Measurements from ENCODE around the gene DCX. TPM values are rescaled to one million over a fixed set of nuclear protein-coding genes. Genes with fewer than 3 reads are reported as not detected.

DCX gene
- polyA plus RNA-seq, 1 donor (not counting 4 experiments of a cell fraction or from before 2014, with no cell fraction given) = not detected

GRCh38 chrX:111284631-111285293 is 127.2 kb downstream of the DCX start:
- no peak for DNase-seq (ENCODE audit: low read depth, low spot score)

GRCh38 chrX:111283446-111283845 is 128.5 kb downstream of the DCX start:
- Histone ChIP-seq H3K9me1 (ENCODE audit: control insufficient read depth, extremely low read depth, insufficient read depth, low read length) (no peaks in the 10 kb centered on the region), H2AFZ (ENCODE audit: control insufficient read depth, low read length) (no peak overlapping the region), H3K79me2 (ENCODE audit: control insufficient read depth, insufficient read depth, low read length) (no peaks in the 10 kb centered on the region), H3K27ac (ENCODE audit: control insufficient read depth, insufficient read depth, low read length) (no peak overlapping the region), H3K9ac (ENCODE audit: control insufficient read depth, extremely low read depth, insufficient read depth, low read length) (no peak overlapping the region), H3K4me1 (ENCODE audit: control insufficient read depth, extremely low read depth, insufficient read depth, low read length) (no peaks in the 10 kb centered on the region), H3K36me3 (ENCODE audit: control insufficient read depth in 2 of 2, extremely low read depth in 1 of 2, insufficient read depth in 2 of 2, low read length in 2 of 2) (no peaks in the 10 kb centered on the region), H3K4me3 (ENCODE audit: control insufficient read depth in 2 of 3, extremely low read depth in 1 of 3, insufficient read depth in 2 of 3, low read depth in 1 of 3, low read length in 3 of 3) (no peak overlapping the region), H3K4me2 (ENCODE audit: control insufficient read depth, extremely low read depth, insufficient read depth, low read depth, low read length) (no peak overlapping the region), H3K27me3 (ENCODE audit: control insufficient read depth, extremely low read depth, insufficient read depth, low read length) (peaks cover 6% of the 10 kb centered on the region), H4K20me1 (ENCODE audit: control insufficient read depth, extremely low read depth, insufficient read depth, low read length) (no peaks in the 10 kb centered on the region), H3K9me3 (ENCODE audit: control insufficient read depth, low read depth, low read length) (no peaks in the 10 kb centered on the region)
- dilution Hi-C loops (cut with MboI; ENCODE audit: extremely low pct_ligation_motif_present, low sequenced_read_pairs) = no loop called here
- FAIRE-seq = no peak
- TF ChIP-seq EZH2 (IDR thresholded peaks at IDR 0.05; ENCODE audit: low read length) (no peak), CTCF (optimal IDR thresholded peaks at IDR 0.05 in 1 of 3, IDR thresholded peaks at IDR 0.05 in 1 of 3, conservative IDR thresholded peaks at IDR 0.05 in 1 of 3; ENCODE audit: extremely low read depth in 1 of 3, insufficient read depth in 2 of 3, low read length in 3 of 3) (no peak)
- DNase-seq (ENCODE audit: low read depth, low spot score) = no peak

More at GRCh38 chrX:111284631-111285293, 127.2 kb downstream of the DCX start:
- dilution Hi-C loops (cut with MboI; ENCODE audit: extremely low pct_ligation_motif_present, low sequenced_read_pairs) = no loop called here
- FAIRE-seq = no peak
- no peaks in the 10 kb centered on the region for H3K79me2 ChIP-seq (ENCODE audit: control insufficient read depth, insufficient read depth, low read length)
- no peak overlapping the region for H3K9ac ChIP-seq (ENCODE audit: control insufficient read depth, extremely low read depth, insufficient read depth, low read length)
- H3K27me3 ChIP-seq (ENCODE audit: control insufficient read depth, extremely low read depth, insufficient read depth, low read length) = peaks cover 6% of the 10 kb centered on the region
- no peaks in the 10 kb centered on the region for H3K9me1 ChIP-seq (ENCODE audit: control insufficient read depth, extremely low read depth, insufficient read depth, low read length)
- no peak overlapping the region for H3K4me3 ChIP-seq (ENCODE audit: control insufficient read depth in 2 of 3, extremely low read depth in 1 of 3, insufficient read depth in 2 of 3, low read depth in 1 of 3, low read length in 3 of 3)
- H3K27ac ChIP-seq (ENCODE audit: control insufficient read depth, insufficient read depth, low read length) = no peak overlapping the region
- no peak overlapping the region for H3K4me2 ChIP-seq (ENCODE audit: control insufficient read depth, extremely low read depth, insufficient read depth, low read depth, low read length)
- no peaks in the 10 kb centered on the region for H3K4me1 ChIP-seq (ENCODE audit: control insufficient read depth, extremely low read depth, insufficient read depth, low read length)
- no peak overlapping the region for H2AFZ ChIP-seq (ENCODE audit: control insufficient read depth, low read length)
- no peaks in the 10 kb centered on the region for H4K20me1 ChIP-seq (ENCODE audit: control insufficient read depth, extremely low read depth, insufficient read depth, low read length)
- TF ChIP-seq EZH2 (IDR thresholded peaks at IDR 0.05; ENCODE audit: low read length) (no peak), CTCF (optimal IDR thresholded peaks at IDR 0.05 in 1 of 3, IDR thresholded peaks at IDR 0.05 in 1 of 3, conservative IDR thresholded peaks at IDR 0.05 in 1 of 3; ENCODE audit: extremely low read depth in 1 of 3, insufficient read depth in 2 of 3, low read length in 3 of 3) (no peak)
- no peaks in the 10 kb centered on the region for H3K9me3 ChIP-seq (ENCODE audit: control insufficient read depth, low read depth, low read length)
- no peaks in the 10 kb centered on the region for H3K36me3 ChIP-seq (ENCODE audit: control insufficient read depth in 2 of 2, extremely low read depth in 1 of 2, insufficient read depth in 2 of 2, low read length in 2 of 2)
